GM19438 (cell line): ENCODE results near the gene PLEKHG4B.
"Not testable (repeated sequence)": the region's sequence is repeated elsewhere in the genome, so short reads cannot be mapped to it uniquely, and the experiment has no call there.

Experiments used
- ATAC-seq: cut with Tn5 transposase; IDR thresholded peaks from one replicate; pipeline ENCODE4 v1.9.1; 2021; ENCODE audit warnings: low read depth; ENCODE audit not compliant: unreplicated experiment

The PLEKHG4B gene

GRCh38 chr5:92401-93220, 643 bp downstream of the PLEKHG4B start:
- ATAC-seq: no peak

GRCh38 chr5:93221-93980, 1.4 kb downstream of the PLEKHG4B start:
- ATAC-seq: no peak

- no peak for ATAC-seq
Observed at GRCh38 chr5:94113-94892, 2.3 kb downstream of the PLEKHG4B start.

DNA sequence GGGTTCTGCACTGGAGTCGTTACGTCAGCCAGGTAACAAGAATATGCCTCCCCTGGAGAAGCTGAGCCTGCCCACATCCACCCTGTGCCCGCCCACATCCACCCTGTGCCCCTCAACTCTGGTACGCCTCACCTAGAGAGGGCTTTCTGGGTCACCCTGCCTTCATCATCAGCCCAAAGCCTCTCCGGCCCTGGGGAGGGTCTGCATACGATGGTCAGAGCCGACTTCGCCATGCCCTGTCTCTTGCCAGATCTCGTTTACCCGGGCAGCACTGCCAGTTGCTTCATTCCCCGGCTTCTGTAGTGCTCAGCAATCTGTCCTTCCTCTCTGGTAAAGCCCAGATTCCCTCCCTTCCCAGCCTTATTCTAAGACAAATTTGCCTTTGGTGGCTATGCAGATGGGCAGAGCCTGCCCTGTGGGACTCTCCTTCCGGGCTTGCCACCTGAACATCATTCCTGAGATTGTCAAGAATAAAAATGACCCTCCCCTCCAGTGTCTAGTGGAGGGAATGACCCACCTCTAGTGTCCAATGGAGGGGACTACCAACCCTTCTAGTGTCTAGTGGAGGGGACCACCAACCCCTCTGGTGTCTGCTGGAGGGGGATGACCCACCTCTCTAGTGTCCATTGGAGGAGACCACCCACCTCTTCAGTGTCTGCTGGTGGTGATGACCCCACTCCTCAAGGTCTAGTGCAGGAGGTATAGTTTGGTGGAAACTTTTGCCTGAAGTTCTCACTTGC, 3.4 kb downstream of the PLEKHG4B start:
- no peak for ATAC-seq

DNA sequence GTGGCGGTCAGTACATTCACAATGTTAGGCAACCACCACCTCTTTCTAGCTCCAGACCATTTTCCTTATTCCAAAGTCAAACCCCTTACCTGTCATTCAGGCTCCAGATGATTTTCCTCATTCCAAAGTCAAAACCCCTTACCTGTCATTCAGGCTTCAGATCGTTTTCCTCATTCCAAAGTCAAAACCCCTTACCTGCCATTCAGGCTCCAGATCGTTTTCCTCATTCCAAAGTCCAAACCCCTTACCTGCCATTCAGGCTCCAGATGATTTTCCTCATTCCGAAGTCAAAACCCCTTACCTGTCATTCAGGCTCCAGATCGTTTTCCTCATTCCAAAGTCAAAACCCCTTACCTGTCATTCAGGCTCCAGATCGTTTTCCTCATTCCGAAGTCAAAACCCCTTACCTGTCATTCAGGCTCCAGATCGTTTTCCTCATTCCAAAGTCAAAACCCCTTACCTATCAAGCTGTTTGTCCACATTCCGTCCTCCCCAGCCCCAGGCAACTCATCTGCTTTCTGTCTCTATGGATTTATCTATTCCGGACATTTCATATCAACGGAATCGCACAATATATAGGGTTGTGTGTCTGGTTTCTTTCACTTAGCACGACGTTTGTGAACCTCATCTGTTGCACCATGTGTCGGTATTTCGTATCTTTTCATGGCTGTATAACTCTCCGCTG, 5.2 kb downstream of the PLEKHG4B start:
- ATAC-seq: no peak

- no peak for ATAC-seq
Observed at GRCh38 chr5:99815-100214, 7.8 kb downstream of the PLEKHG4B start.

- no peak for ATAC-seq
Observed at GRCh38 chr5:102411-103043, 10.6 kb downstream of the PLEKHG4B start.

GRCh38 chr5:104106-104505, 12.1 kb downstream of the PLEKHG4B start:
- ATAC-seq: not testable (repeated sequence)

- no peak for ATAC-seq
Observed at GRCh38 chr5:104778-105296, 12.9 kb downstream of the PLEKHG4B start.

DNA sequence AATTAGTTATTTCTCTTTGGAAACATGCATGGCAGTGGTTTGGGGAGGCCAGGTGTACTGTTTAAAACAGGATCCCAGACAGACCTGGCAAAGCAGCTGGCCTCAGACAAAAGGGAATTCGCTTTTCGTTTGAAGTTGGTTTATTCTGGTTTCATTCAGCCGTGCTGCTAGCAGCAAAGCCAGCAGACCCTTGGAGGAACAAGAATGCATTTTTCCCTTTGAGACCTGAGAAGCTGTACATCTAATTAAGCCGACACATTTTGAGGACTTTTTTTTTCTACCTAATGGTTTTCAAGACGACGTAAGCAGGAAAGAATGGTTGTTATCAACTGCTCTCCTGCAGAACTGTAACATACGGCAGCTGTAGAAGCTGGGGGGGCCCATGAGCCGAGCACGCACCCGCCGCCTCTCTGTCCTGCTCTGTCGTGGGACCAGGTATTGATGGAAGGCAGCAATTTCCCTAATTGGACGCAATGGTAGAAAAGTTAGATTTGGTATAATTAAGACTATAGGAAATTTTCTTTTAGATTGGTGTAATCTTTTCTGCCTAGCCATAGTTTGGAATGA, 13.6 kb downstream of the PLEKHG4B start:
- ATAC-seq: no peak

DNA sequence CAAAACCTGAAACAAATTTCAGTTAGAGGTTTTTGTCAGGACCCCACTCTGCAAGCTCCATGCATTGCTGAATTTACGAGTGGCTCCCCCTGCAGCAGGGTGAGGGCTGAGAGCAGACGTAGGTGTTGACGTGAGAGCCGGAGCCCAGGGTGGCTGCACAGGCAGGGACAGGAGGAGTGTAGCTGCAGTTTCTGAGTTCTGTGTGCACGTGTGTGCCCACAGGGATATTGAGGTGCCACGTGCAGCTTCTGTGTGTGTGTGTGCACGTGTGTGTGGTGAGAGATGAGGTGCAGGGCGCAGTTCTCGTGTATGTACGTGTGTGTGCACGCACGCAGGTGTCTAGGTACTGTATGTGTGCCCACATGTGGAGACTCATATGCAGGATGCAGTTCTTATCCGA, 14.6 kb downstream of the PLEKHG4B start:
- ATAC-seq: no peak

GRCh38 chr5:107526-107925, 15.6 kb downstream of the PLEKHG4B start:
- no peak for ATAC-seq

GRCh38 chr5:109826-110225, 17.9 kb downstream of the PLEKHG4B start:
- no peak for ATAC-seq

DNA sequence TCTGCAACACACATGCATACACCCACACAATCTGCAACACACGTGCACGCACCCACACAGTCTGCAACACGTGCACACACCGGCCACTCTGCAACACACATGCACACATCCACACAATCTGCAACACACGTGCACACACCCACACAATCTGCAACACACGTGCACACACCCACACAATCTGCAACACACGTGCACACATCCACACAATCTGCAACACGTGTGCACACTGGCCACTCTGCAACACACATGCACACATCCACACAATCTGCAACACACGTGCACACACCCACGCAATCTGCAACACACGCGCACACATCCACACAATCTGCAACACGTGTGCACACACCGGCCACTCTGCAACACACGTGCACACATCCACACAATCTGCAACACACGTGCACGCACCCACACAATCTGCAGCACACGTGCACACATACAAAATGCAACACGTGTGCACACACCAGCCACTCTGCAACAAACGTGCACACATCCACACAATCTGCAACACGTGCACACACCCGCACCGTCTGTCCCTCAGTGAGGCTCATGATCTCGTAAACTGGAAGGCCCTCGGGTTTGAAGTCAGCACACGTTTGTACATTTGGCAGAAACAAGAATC, 18.4 kb downstream of the PLEKHG4B start:
- no peak for ATAC-seq

DNA sequence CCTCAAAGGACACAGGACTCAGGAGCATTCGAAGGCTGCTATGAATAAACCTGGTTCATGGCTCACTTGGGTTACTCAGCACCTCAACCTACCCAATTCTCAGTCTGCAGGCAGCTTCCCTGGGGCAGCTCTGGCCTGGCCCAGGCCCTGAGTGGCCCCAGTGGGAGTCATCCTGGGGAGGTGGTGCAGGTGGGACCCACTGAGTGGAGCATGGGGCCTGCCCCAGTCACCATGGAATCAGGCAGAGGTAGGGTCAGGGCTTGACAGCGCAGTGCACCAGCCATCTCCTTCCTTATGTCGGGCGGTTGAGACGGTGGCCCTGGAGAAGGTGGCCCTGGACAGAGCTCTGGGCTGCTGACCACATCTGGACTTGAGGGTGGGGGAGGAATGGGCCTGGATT, 19.2 kb downstream of the PLEKHG4B start:
- no peak for ATAC-seq

DNA sequence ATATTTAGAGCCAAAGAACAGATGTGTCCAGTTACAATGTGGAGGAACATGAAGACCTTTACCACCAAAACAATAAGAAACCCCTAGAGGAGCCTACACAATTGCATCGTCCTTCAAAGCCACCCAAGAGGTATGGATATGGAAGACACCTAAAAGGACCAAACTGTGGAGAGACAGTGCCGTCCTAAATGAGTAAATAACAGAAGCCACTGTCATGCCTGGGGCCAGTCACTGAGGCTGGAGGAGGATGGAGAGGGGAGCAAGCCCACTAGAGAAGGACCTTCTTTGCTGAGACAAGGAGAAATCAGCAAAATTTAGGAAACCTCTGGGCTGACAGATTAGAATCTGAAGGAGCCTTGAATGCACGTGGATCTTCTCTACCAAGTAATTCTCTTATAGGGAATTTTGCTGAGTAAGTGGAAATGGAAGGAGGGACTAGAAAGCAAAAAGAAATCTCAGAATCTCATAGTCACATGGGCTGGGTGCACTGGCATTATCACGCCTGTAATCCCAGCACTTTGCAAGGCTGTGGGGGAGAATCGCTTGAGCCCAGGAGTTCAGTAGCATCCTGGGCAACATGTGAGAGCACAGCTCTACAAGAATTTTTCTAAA, 27.6 kb downstream of the PLEKHG4B start:
- no peak for ATAC-seq

GRCh38 chr5:121432-121831, 29.5 kb downstream of the PLEKHG4B start:
- no peak for ATAC-seq

DNA sequence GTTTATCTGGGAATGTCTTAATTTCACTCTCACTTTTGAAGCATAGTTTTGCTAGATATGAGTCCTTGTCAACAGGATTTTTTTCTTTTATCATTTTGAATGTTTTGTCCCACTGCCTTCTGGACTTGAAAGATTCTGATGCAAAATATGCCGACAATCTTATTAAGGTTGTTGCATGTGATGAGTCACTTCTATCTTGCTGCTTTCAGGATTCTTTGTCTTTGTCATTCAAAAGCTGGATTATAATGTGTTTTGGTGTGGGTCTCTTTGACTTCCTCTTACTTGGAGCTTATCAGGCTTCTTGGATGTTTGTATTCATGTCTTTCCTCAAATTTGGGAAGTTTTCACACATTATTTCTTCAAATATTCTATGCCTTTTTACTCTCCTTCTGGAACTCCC, 33.8 kb downstream of the PLEKHG4B start:
- no peak for ATAC-seq
